ENCODE results near the gene PPARG.
"Not testable (repeated sequence)": the region's sequence is repeated elsewhere in the genome, so short reads cannot be mapped to it uniquely, and the experiment has no call there.

The PPARG gene

GRCh38 chr3:12473511-12473910 lies 184.6 kb downstream of the PPARG start:
- Mint-ChIP-seq H3K27me3 (peaks cover 2% of the 10 kb centered on the region), H3K4me3 (no peak overlapping the region), H3K9me3 (no peaks in the 10 kb centered on the region), H3K27ac (peak overlapping the region; percentile 22), H3K36me3 (ENCODE audit: low read depth) (no peaks in the 10 kb centered on the region), H3K4me1 (peaks cover 24% of the 10 kb centered on the region)
- ATAC-seq (no peak), DNase-seq (no peak)

- Mint-ChIP-seq H3K4me1 (peaks cover 15% of the 10 kb centered on the region), H3K27ac (no peak overlapping the region)
These were observed 187.5 kb downstream of the PPARG start for GRCh38 chr3:12476238-12476897.

GRCh38 chr3:12477256-12477655 lies 188.4 kb downstream of the PPARG start:
- H3K36me3 Mint-ChIP-seq (ENCODE audit: low read depth) = no peaks in the 10 kb centered on the region
- no peak for ATAC-seq

More at GRCh38 chr3:12476238-12476897, 187.5 kb downstream of the PPARG start:
- DNase-seq (no peak), ATAC-seq (no peak)
- H3K4me3 Mint-ChIP-seq = no peak overlapping the region
- H3K27me3 Mint-ChIP-seq = peaks cover 2% of the 10 kb centered on the region
- H3K36me3 Mint-ChIP-seq (ENCODE audit: low read depth) = no peaks in the 10 kb centered on the region
- H3K9me3 Mint-ChIP-seq = no peaks in the 10 kb centered on the region

GRCh38 chr3:12478326-12478725 lies 189.5 kb downstream of the PPARG start:
- H3K4me1 Mint-ChIP-seq = peaks cover 5% of the 10 kb centered on the region
- no peaks in the 10 kb centered on the region for H3K9me3 Mint-ChIP-seq
- H3K4me3 Mint-ChIP-seq = no peak overlapping the region
- H3K27me3 Mint-ChIP-seq = peaks cover under 1% of the 10 kb centered on the region
- no peaks in the 10 kb centered on the region for H3K36me3 Mint-ChIP-seq (ENCODE audit: low read depth)
- DNase-seq (no peak), ATAC-seq (no peak)
- H3K27ac Mint-ChIP-seq = no peak overlapping the region

More at GRCh38 chr3:12477256-12477655, 188.4 kb downstream of the PPARG start:
- Mint-ChIP-seq H3K4me3 (no peak overlapping the region), H3K9me3 (no peaks in the 10 kb centered on the region), H3K27ac (no peak overlapping the region), H3K27me3 (peaks cover 2% of the 10 kb centered on the region), H3K4me1 (peaks cover 8% of the 10 kb centered on the region)
- DNase-seq = no peak

GRCh38 chr3:12479198-12479597 lies 190.3 kb downstream of the PPARG start:
- ATAC-seq, H3K4me3 Mint-ChIP-seq: not testable (repeated sequence)

GRCh38 chr3:12479919-12480427 lies 191.1 kb downstream of the PPARG start:
- no peak overlapping the region for H3K27ac Mint-ChIP-seq

More at GRCh38 chr3:12479198-12479597, 190.3 kb downstream of the PPARG start:
- not testable (repeated sequence) for DNase-seq; H3K36me3 Mint-ChIP-seq (ENCODE audit: low read depth); H3K9me3 Mint-ChIP-seq; H3K27me3 Mint-ChIP-seq; H3K27ac Mint-ChIP-seq
- H3K4me1 Mint-ChIP-seq = peaks cover 14% of the 10 kb centered on the region

GRCh38 chr3:12483410-12483809 lies 194.5 kb downstream of the PPARG start:
- H3K4me3 Mint-ChIP-seq = peak overlapping the region; percentile 98
- H3K27ac Mint-ChIP-seq = peak overlapping the region; percentile 97
- no peaks in the 10 kb centered on the region for H3K9me3 Mint-ChIP-seq
- ATAC-seq (no peak), DNase-seq (no peak)
- no peaks in the 10 kb centered on the region for H3K27me3 Mint-ChIP-seq
- peaks cover 17% of the 10 kb centered on the region for H3K36me3 Mint-ChIP-seq (ENCODE audit: low read depth)
- H3K4me1 Mint-ChIP-seq = peaks cover 39% of the 10 kb centered on the region

More at GRCh38 chr3:12479919-12480427, 191.1 kb downstream of the PPARG start:
- peaks cover 3% of the 10 kb centered on the region for H3K36me3 Mint-ChIP-seq (ENCODE audit: low read depth)
- no peak for DNase-seq
- ATAC-seq = peak; percentile 37
- no peaks in the 10 kb centered on the region for H3K27me3 Mint-ChIP-seq
- H3K9me3 Mint-ChIP-seq = no peaks in the 10 kb centered on the region
- H3K4me1 Mint-ChIP-seq = peaks cover 21% of the 10 kb centered on the region
- no peak overlapping the region for H3K4me3 Mint-ChIP-seq

- ATAC-seq (no peak), DNase-seq (no peak)
- Mint-ChIP-seq H3K27ac (peak overlapping the region; percentile 97), H3K27me3 (no peaks in the 10 kb centered on the region), H3K4me3 (peak overlapping the region; percentile 98), H3K36me3 (ENCODE audit: low read depth) (peaks cover 20% of the 10 kb centered on the region), H3K9me3 (no peaks in the 10 kb centered on the region), H3K4me1 (peaks cover 39% of the 10 kb centered on the region)
These were observed 195.0 kb downstream of the PPARG start for GRCh38 chr3:12483872-12484197.
